ENCODE results near the gene LIN54.
A peak's percentile ranks its signal among the peaks of the same experiment; 100 is the strongest.
"Not testable (repeated sequence)": the region's sequence is repeated elsewhere in the genome, so short reads cannot be mapped to it uniquely, and the experiment has no call there.

LIN54 gene

GRCh38 chr4:83029688-83030087 lies 19.1 kb upstream of the LIN54 start:
- no peak for DNase-seq (ENCODE audit: insufficient read length, low spot score)
- TF ChIP-seq POLR2A (IDR thresholded peaks at IDR 0.05; ENCODE audit: low read depth, low read length), result no peak
- TF ChIP-seq POLR2AphosphoS5 (IDR thresholded peaks at IDR 0.05; ENCODE audit: low read depth, low read length), result no peak
- no peak for TF ChIP-seq SPI1 (IDR thresholded peaks at IDR 0.05; ENCODE audit: low read depth, low read length)
- TF ChIP-seq TAF1 (IDR thresholded peaks at IDR 0.05; ENCODE audit: low read depth, low read length), result no peak
- no peak for TF ChIP-seq PAX5 (IDR thresholded peaks at IDR 0.05; ENCODE audit: insufficient read depth, low read length, severe bottlenecking)
- TF ChIP-seq POU2F2 (IDR thresholded peaks at IDR 0.05; ENCODE audit: low read depth, low read length), result no peak
- no peak for FAIRE-seq

GRCh38 chr4:83028976-83029375 lies 18.4 kb upstream of the LIN54 start:
- DNase-seq (ENCODE audit: insufficient read length, low spot score) (no peak), FAIRE-seq (peak; percentile 26)
- TF ChIP-seq POLR2AphosphoS5 (IDR thresholded peaks at IDR 0.05; ENCODE audit: low read depth, low read length), result no peak
- TF ChIP-seq POLR2A (IDR thresholded peaks at IDR 0.05; ENCODE audit: low read depth, low read length), result no peak
- no peak for TF ChIP-seq PAX5 (IDR thresholded peaks at IDR 0.05; ENCODE audit: insufficient read depth, low read length, severe bottlenecking)
- no peak for TF ChIP-seq POU2F2 (IDR thresholded peaks at IDR 0.05; ENCODE audit: low read depth, low read length)
- TF ChIP-seq TAF1 (IDR thresholded peaks at IDR 0.05; ENCODE audit: low read depth, low read length), result no peak
- TF ChIP-seq SPI1 (IDR thresholded peaks at IDR 0.05; ENCODE audit: low read depth, low read length), result no peak

- no peak for TF ChIP-seq TAF1 (IDR thresholded peaks at IDR 0.05; ENCODE audit: low read depth, low read length)
- TF ChIP-seq SPI1 (IDR thresholded peaks at IDR 0.05; ENCODE audit: low read depth, low read length), result no peak
- TF ChIP-seq POU2F2 (IDR thresholded peaks at IDR 0.05; ENCODE audit: low read depth, low read length), result no peak
- no peak for TF ChIP-seq POLR2A (IDR thresholded peaks at IDR 0.05; ENCODE audit: low read depth, low read length)
- FAIRE-seq (peak; percentile 78), DNase-seq (ENCODE audit: insufficient read length, low spot score) (no peak)
Observed at GRCh38 chr4:83025563-83025962, 14.9 kb upstream of the LIN54 start.

- no peak for TF ChIP-seq PAX5 (IDR thresholded peaks at IDR 0.05; ENCODE audit: insufficient read depth, low read length, severe bottlenecking)
- TF ChIP-seq POLR2AphosphoS5 (IDR thresholded peaks at IDR 0.05; ENCODE audit: low read depth, low read length), result no peak
- no peak for TF ChIP-seq POLR2A (IDR thresholded peaks at IDR 0.05; ENCODE audit: low read depth, low read length)
- no peak for TF ChIP-seq POU2F2 (IDR thresholded peaks at IDR 0.05; ENCODE audit: low read depth, low read length)
- FAIRE-seq, result no peak
- no peak for DNase-seq (ENCODE audit: insufficient read length, low spot score)
Observed at GRCh38 chr4:83024233-83024632, 13.6 kb upstream of the LIN54 start.

- DNase-seq (ENCODE audit: insufficient read length, low spot score); FAIRE-seq: not testable (repeated sequence)
Observed at GRCh38 chr4:83023599-83023998, 13.0 kb upstream of the LIN54 start.

- DNase-seq (ENCODE audit: insufficient read length, low spot score) (no peak), FAIRE-seq (no peak)
- no peak for TF ChIP-seq POLR2A (IDR thresholded peaks at IDR 0.05; ENCODE audit: low read depth, low read length)
- TF ChIP-seq SPI1 (IDR thresholded peaks at IDR 0.05; ENCODE audit: low read depth, low read length), result no peak
- TF ChIP-seq POU2F2 (IDR thresholded peaks at IDR 0.05; ENCODE audit: low read depth, low read length), result no peak
- no peak for TF ChIP-seq TAF1 (IDR thresholded peaks at IDR 0.05; ENCODE audit: low read depth, low read length)
- TF ChIP-seq POLR2AphosphoS5 (IDR thresholded peaks at IDR 0.05; ENCODE audit: low read depth, low read length), result no peak
- TF ChIP-seq PAX5 (IDR thresholded peaks at IDR 0.05; ENCODE audit: insufficient read depth, low read length, severe bottlenecking), result no peak
Observed at GRCh38 chr4:83022724-83023450, 12.3 kb upstream of the LIN54 start.

GRCh38 chr4:83019794-83020494 lies 9.3 kb upstream of the LIN54 start:
- no peak for TF ChIP-seq POU2F2 (IDR thresholded peaks at IDR 0.05; ENCODE audit: low read depth, low read length)
- FAIRE-seq, result peak; percentile 16

GRCh38 chr4:83013902-83014301 lies 3.3 kb upstream of the LIN54 start:
- TF ChIP-seq POLR2AphosphoS5 (IDR thresholded peaks at IDR 0.05; ENCODE audit: low read depth, low read length) (no peak), POU2F2 (IDR thresholded peaks at IDR 0.05; ENCODE audit: low read depth, low read length) (no peak), TAF1 (IDR thresholded peaks at IDR 0.05; ENCODE audit: low read depth, low read length) (no peak), PAX5 (IDR thresholded peaks at IDR 0.05; ENCODE audit: insufficient read depth, low read length, severe bottlenecking) (no peak), SPI1 (IDR thresholded peaks at IDR 0.05; ENCODE audit: low read depth, low read length) (no peak), POLR2A (IDR thresholded peaks at IDR 0.05; ENCODE audit: low read depth, low read length) (no peak)
- DNase-seq (ENCODE audit: insufficient read length, low spot score) (no peak), FAIRE-seq (no peak)

More at GRCh38 chr4:83019794-83020494, 9.3 kb upstream of the LIN54 start:
- no peak for DNase-seq (ENCODE audit: insufficient read length, low spot score)

GRCh38 chr4:83013420-83013867 lies 2.8 kb upstream of the LIN54 start:
- FAIRE-seq (peak; percentile 69), DNase-seq (ENCODE audit: insufficient read length, low spot score) (no peak)
- no peak for TF ChIP-seq POLR2AphosphoS5 (IDR thresholded peaks at IDR 0.05; ENCODE audit: low read depth, low read length)
- peak; percentile 24; the same call in 1 of the 2 replicates for TF ChIP-seq TAF1 (IDR thresholded peaks at IDR 0.05; ENCODE audit: low read depth, low read length)

- FAIRE-seq, result peak; percentile 95
- TF ChIP-seq POLR2A (IDR thresholded peaks at IDR 0.05; ENCODE audit: low read depth, low read length) (peak; percentile 77), TAF1 (IDR thresholded peaks at IDR 0.05; ENCODE audit: low read depth, low read length) (0 out of 2 replicates have a peak, but pooled peaks have one; percentile 47), POLR2AphosphoS5 (IDR thresholded peaks at IDR 0.05; ENCODE audit: low read depth, low read length) (peak; percentile 64), SPI1 (IDR thresholded peaks at IDR 0.05; ENCODE audit: low read depth, low read length) (no peak), POU2F2 (IDR thresholded peaks at IDR 0.05; ENCODE audit: low read depth, low read length) (peak; percentile 55; the same call in 1 of the 2 replicates), PAX5 (IDR thresholded peaks at IDR 0.05; ENCODE audit: insufficient read depth, low read length, severe bottlenecking) (peak; percentile 46)
Observed at GRCh38 chr4:83012687-83013419, 2.2 kb upstream of the LIN54 start.

More at GRCh38 chr4:83012687-83013419, 2.2 kb upstream of the LIN54 start:
- DNase-seq (ENCODE audit: insufficient read length, low spot score), result peak; percentile 78

All from GM12891 (cell line).